PFSK-1 (cell line): ENCODE data around the gene JPT1. TPM values are rescaled to one million over a fixed set of nuclear protein-coding genes. Genes with fewer than 3 reads are reported as not detected.

ENCODE experiments used
- FOXP2 ChIP-seq: optimal IDR thresholded peaks from 2 replicates; pipeline ENCODE3; 2011; ENCODE audit warnings: borderline replicate concordance, control low read depth, inconsistent platforms; ENCODE audit not compliant: insufficient read depth; ENCODE audit errors: extremely low read length, extremely low read depth
- POLR2AphosphoS5 ChIP-seq: IDR thresholded peaks from 2 replicates; pipeline ENCODE4 v1.6.1; 2012; ENCODE audit warnings: low read depth, mild to moderate bottlenecking, control low read depth, low read length, moderate library complexity
- SIN3A ChIP-seq: IDR thresholded peaks from 2 replicates; pipeline ENCODE4 v1.6.1; 2012; ENCODE audit warnings: mild to moderate bottlenecking, low read length, moderate library complexity, borderline replicate concordance; ENCODE audit not compliant: insufficient read depth
- TAF1 ChIP-seq: IDR thresholded peaks from 2 replicates; pipeline ENCODE4 v1.6.1; 2012; ENCODE audit warnings: low read length, control low read depth, borderline replicate concordance; ENCODE audit not compliant: insufficient read depth
- polyA plus RNA-seq: library from polyadenylated mRNA; unstranded; fragments of >200 nt; gene quantifications from one replicate; pipeline ENCODE4 v1.2.1, GENCODE V29; 2012; ENCODE audit warnings: low read depth, missing spikeins; ENCODE audit not compliant: insufficient read length
- TF ChIP-seq, protein P1 (sequence below), 2 experiments: IDR thresholded peaks; 2 replicates each; pipeline versions ENCODE4 v1.6.1 to v1.8.0; 2011 to 2012; ENCODE audit warnings: low read depth in 2 of 2, low read length in 2 of 2, control low read depth in 1 of 2, inconsistent platforms in 1 of 2, mild to moderate bottlenecking in 1 of 2, moderate library complexity in 1 of 2; ENCODE audit not compliant: insufficient read depth in 1 of 2

The JPT1 gene, protein sequence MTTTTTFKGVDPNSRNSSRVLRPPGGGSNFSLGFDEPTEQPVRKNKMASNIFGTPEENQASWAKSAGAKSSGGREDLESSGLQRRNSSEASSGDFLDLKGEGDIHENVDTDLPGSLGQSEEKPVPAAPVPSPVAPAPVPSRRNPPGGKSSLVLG
- 424 TPM for polyA plus RNA-seq

DNA sequence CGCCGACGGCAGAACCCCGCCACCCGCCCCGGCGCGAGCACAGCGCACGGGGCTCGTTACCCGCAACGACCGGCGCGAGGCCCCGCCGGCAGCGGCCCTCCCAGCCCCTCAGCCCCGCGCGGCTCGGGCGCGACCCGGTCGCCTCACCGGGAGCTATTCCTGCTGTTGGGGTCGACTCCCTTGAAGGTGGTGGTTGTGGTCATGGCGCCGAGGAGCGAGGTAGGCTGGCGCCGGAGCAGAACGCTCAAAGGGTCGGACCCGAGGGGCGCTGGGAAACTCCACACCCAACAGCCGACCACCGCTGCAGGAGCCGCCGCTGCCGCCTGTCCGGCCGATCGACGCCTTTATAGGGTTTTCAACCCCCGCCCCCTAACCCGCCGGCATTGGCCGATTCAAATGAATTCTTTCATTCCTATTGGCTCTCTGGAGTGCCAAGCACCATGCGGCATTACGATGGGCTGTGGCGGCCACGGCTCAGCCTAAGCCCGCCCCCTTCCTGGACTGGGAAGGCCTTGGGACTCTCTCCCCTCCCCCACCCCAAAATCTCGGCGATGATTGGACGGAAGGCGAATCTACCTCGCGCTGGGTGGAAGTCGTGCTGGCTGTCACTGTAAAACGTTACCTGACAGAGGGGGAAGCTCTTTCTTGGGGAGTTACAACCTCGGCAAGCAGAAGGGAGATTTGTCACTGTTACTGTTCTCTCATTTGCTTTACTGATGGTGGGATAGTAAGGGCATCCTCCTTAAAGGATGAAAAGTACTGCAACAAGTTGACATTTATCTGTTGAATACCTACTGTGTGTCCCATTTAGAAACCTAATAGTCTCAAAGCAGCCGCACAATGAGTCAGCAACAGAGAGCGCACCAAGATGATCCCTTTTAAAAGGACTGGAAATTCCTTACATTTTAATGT lies at the start of gene JPT1:
Gene JPT1 (minus strand): TSS at position 318 of the 912 bp plus-strand sequence. CDS start 115 bp downstream, at position 203.
- TF ChIP-seq SIN3A, result no peak; the same call in 1 of the 2 replicates
- peak; percentile 100 for TF ChIP-seq POLR2AphosphoS5
- TF ChIP-seq, protein P1, sequence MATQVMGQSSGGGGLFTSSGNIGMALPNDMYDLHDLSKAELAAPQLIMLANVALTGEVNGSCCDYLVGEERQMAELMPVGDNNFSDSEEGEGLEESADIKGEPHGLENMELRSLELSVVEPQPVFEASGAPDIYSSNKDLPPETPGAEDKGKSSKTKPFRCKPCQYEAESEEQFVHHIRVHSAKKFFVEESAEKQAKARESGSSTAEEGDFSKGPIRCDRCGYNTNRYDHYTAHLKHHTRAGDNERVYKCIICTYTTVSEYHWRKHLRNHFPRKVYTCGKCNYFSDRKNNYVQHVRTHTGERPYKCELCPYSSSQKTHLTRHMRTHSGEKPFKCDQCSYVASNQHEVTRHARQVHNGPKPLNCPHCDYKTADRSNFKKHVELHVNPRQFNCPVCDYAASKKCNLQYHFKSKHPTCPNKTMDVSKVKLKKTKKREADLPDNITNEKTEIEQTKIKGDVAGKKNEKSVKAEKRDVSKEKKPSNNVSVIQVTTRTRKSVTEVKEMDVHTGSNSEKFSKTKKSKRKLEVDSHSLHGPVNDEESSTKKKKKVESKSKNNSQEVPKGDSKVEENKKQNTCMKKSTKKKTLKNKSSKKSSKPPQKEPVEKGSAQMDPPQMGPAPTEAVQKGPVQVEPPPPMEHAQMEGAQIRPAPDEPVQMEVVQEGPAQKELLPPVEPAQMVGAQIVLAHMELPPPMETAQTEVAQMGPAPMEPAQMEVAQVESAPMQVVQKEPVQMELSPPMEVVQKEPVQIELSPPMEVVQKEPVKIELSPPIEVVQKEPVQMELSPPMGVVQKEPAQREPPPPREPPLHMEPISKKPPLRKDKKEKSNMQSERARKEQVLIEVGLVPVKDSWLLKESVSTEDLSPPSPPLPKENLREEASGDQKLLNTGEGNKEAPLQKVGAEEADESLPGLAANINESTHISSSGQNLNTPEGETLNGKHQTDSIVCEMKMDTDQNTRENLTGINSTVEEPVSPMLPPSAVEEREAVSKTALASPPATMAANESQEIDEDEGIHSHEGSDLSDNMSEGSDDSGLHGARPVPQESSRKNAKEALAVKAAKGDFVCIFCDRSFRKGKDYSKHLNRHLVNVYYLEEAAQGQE (IDR thresholded peaks at IDR 0.05; ENCODE audit: insufficient read depth in 1 of 2, low read depth in 2 of 2, low read length in 2 of 2), result no peak
- TF ChIP-seq TAF1, result peak; percentile 90
- peak; percentile 48 for TF ChIP-seq FOXP2

DNA sequence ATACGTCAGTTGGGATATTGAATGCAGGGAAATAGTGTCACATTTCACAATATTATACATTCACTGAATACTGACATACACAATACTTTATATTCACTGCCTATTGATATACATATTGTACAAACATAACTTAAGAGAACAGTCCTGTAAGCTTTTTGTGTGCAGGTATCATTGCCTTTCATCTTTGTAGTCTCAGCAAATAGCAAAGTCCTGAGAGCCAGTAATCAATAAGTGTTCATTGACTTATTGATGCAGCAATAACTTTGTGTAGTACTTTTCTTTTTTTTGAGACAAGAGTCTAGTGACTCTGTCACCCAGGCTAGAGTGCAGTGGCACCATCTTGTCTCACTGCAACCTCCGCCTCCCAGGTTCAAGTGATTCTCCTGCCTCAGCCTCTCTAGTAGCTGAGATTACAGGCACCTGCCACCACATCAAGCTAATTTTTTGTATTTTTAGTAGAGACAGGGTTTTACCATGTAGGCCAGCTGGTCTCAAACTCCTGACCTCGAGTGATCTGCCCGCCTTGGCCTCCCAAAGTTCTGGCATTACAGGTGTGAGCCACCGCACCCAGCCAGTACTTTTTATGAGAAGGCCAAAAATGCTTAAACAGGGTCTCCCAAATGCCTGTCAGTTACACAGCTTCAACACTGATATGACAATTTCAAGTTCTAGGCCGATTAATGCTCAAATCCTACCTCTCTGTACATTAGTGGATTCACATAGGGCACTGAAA lies 45.7 kb upstream of the JPT1 start:
- TF ChIP-seq TAF1 (no peak), FOXP2 (no peak), POLR2AphosphoS5 (no peak), SIN3A (no peak)
- TF ChIP-seq, protein P1 (IDR thresholded peaks at IDR 0.05; ENCODE audit: insufficient read depth in 1 of 2, low read depth in 2 of 2, low read length in 2 of 2), result no peak

DNA sequence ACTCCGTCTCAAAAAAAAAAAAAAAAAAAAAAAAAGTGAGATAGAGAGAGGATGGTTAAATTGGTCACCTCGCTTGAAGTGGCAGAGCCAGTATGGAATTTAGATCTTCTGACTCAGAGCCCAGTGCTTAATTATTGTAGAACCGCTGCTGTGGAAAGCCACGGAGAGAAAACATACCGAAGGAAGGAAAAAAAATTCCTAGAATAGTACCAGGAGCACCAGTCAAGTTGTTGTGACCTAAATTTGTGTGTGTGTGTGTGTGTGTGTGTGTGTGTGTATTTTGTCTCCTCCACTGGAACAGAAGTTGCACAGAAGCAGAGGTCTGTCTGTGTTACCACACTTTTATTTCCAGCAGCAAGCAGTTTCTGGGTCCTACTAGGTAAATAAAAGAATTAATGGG lies 40.6 kb upstream of the JPT1 start:
- TF ChIP-seq FOXP2, result no peak
- no peak for TF ChIP-seq TAF1
- TF ChIP-seq SIN3A, result no peak
- no peak for TF ChIP-seq POLR2AphosphoS5
- TF ChIP-seq, protein P1 (IDR thresholded peaks at IDR 0.05; ENCODE audit: insufficient read depth in 1 of 2, low read depth in 2 of 2, low read length in 2 of 2), result no peak

DNA sequence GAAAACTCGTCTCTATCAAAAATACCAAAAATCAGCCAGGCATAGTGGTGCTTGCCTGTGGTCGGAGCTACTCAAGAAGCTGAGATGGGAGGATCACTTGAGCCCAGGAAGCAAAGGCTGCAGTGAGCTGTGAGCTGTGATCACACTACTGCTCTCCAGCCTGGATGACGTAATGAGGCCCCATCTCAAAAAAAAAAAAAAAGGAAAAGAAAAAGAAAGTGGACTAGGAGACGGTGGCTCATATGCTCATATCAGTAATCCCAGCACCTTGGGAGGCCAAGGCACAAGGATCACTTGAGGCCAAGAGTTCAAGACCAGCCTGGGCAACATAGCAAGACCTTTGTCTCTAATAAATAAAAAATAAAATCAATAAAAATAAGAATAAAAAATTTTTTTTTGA lies 37.3 kb upstream of the JPT1 start:
- TF ChIP-seq, protein P1 (IDR thresholded peaks at IDR 0.05; ENCODE audit: insufficient read depth in 1 of 2, low read depth in 2 of 2, low read length in 2 of 2), result no peak
- TF ChIP-seq POLR2AphosphoS5 (no peak), FOXP2 (no peak), SIN3A (no peak), TAF1 (no peak)
